H9 (cell line): ENCODE measurements around the gene MACC1. TPM values are rescaled to one million over a fixed set of nuclear protein-coding genes. Genes with fewer than 3 reads are reported as not detected.

ENCODE experiments used
- DNase-seq: peaks from one replicate; pipeline ENCODE4 v3.0.0-alpha.2; 2017
- H2AFZ ChIP-seq: one replicate; pipeline ENCODE4 v1.6.1; 2013; ENCODE audit warnings: mild to moderate bottlenecking, low read length, control low read depth, moderate library complexity
- H2AK5ac ChIP-seq: 2 replicates; pipeline ENCODE4 v1.6.1; 2013; ENCODE audit warnings: low read length, control low read depth, mixed read lengths; ENCODE audit not compliant: insufficient read length
- H2BK120ac ChIP-seq: one replicate; pipeline ENCODE4 v1.6.1; 2013; ENCODE audit warnings: low read depth, mild to moderate bottlenecking, low read length, control low read depth, inconsistent platforms; ENCODE audit not compliant: poor library complexity, severe bottlenecking
- H2BK12ac ChIP-seq: 2 replicates; pipeline ENCODE4 v1.6.1; 2013; ENCODE audit warnings: low read length, control low read depth, mixed read lengths, low read depth; ENCODE audit not compliant: insufficient read length
- H2BK15ac ChIP-seq: 2 replicates; pipeline ENCODE4 v1.6.1; 2013; ENCODE audit warnings: low read depth, low read length, control low read depth
- H2BK20ac ChIP-seq: one replicate; pipeline ENCODE4 v1.6.1; 2013; ENCODE audit warnings: low read depth, mild to moderate bottlenecking, low read length, control low read depth, inconsistent platforms; ENCODE audit not compliant: poor library complexity, severe bottlenecking
- H2BK5ac ChIP-seq: 2 replicates; pipeline ENCODE4 v1.6.1; 2013; ENCODE audit warnings: low read length, control low read depth, mixed read lengths; ENCODE audit not compliant: insufficient read length
- H3K14ac ChIP-seq: 2 replicates; pipeline ENCODE4 v1.6.1; 2013; ENCODE audit warnings: low read length, control low read depth; ENCODE audit not compliant: insufficient read depth
- H3K18ac ChIP-seq: 2 replicates; pipeline ENCODE4 v1.6.1; 2013; ENCODE audit warnings: low read depth, mild to moderate bottlenecking, mixed read lengths, low read length, control low read depth; ENCODE audit not compliant: insufficient read length
- H3K23ac ChIP-seq: 2 replicates; pipeline ENCODE4 v1.6.1; 2013; ENCODE audit warnings: low read length, control low read depth, mixed read lengths, low read depth; ENCODE audit not compliant: insufficient read length
- H3K23me2 ChIP-seq: 2 replicates; pipeline ENCODE4 v1.6.1; 2013; ENCODE audit warnings: low read depth, mild to moderate bottlenecking, mixed read lengths, low read length, control low read depth; ENCODE audit not compliant: insufficient read length, poor library complexity, severe bottlenecking
- H3K27ac ChIP-seq: 2 replicates; pipeline ENCODE4 v1.5.1; 2013; ENCODE audit warnings: low read length, control low read depth, mixed read lengths, low read depth; ENCODE audit not compliant: insufficient read length
- H3K27me3 ChIP-seq: 2 replicates; pipeline ENCODE4 v1.6.1; 2013; ENCODE audit warnings: low read length, control low read depth, inconsistent platforms; ENCODE audit not compliant: insufficient read depth
- H3K4ac ChIP-seq: 2 replicates; pipeline ENCODE4 v1.6.1; 2013; ENCODE audit warnings: low read depth, mild to moderate bottlenecking, control low read depth, inconsistent platforms, low read length, moderate library complexity
- H3K4me1 ChIP-seq: 2 replicates; pipeline ENCODE4 v1.6.1; 2013; ENCODE audit warnings: low read length, control low read depth, inconsistent platforms; ENCODE audit not compliant: insufficient read depth
- H3K4me2 ChIP-seq: 2 replicates; pipeline ENCODE4 v1.6.1; 2013; ENCODE audit warnings: low read length, control low read depth, mixed read lengths; ENCODE audit not compliant: insufficient read length, insufficient read depth
- H3K56ac ChIP-seq: 2 replicates; pipeline ENCODE4 v1.6.1; 2013; ENCODE audit warnings: low read depth, mild to moderate bottlenecking, mixed read lengths, low read length, control low read depth; ENCODE audit not compliant: insufficient read length
- H3K79me1 ChIP-seq: 2 replicates; pipeline ENCODE4 v1.6.1; 2013; ENCODE audit warnings: low read depth, mild to moderate bottlenecking, moderate library complexity, low read length, control low read depth, inconsistent platforms; ENCODE audit not compliant: insufficient read depth, poor library complexity, severe bottlenecking
- H3K79me2 ChIP-seq: 2 replicates; pipeline ENCODE4 v1.6.1; 2013; ENCODE audit warnings: low read length, control low read depth, inconsistent platforms; ENCODE audit not compliant: insufficient read depth
- H3K9ac ChIP-seq: 2 replicates; pipeline ENCODE4 v1.6.1; 2013; ENCODE audit warnings: low read length, control low read depth, mixed read lengths; ENCODE audit not compliant: insufficient read length; ENCODE audit errors: extremely low read depth
- H3K9me3 ChIP-seq: one replicate; pipeline ENCODE4 v1.6.1; 2013; ENCODE audit warnings: low read depth, low read length, inconsistent platforms; ENCODE audit not compliant: control insufficient read depth
- H3T11ph ChIP-seq: one replicate; pipeline ENCODE4 v1.6.1; 2013; ENCODE audit warnings: mild to moderate bottlenecking, low read length, control low read depth, inconsistent platforms
- H4K20me1 ChIP-seq: one replicate; pipeline ENCODE4 v1.6.1; 2013; ENCODE audit not compliant: control insufficient read depth, insufficient read length, insufficient read depth
- H4K5ac ChIP-seq: 2 replicates; pipeline ENCODE4 v1.6.1; 2013; ENCODE audit warnings: low read depth, mild to moderate bottlenecking, mixed read lengths, low read length, control low read depth; ENCODE audit not compliant: insufficient read length
- H4K8ac ChIP-seq: replicated peaks from 2 replicates; pipeline ENCODE4 v1.6.1; 2013; ENCODE audit warnings: low read length, control low read depth, mixed read lengths, low read depth; ENCODE audit not compliant: insufficient read length
- H4K91ac ChIP-seq: 2 replicates; pipeline ENCODE4 v1.6.1; 2013; ENCODE audit warnings: low read depth, mild to moderate bottlenecking, moderate library complexity, mixed read lengths, low read length, control low read depth; ENCODE audit not compliant: insufficient read length
- H3K27ac Mint-ChIP-seq, 3 experiments: 2 replicates in 2 of 3; 3 replicates in 1 of 3; pipeline ENCODE4 v1.8.0; 2020 to 2021; ENCODE audit warnings: mixed read lengths in 3 of 3, mild to moderate bottlenecking in 1 of 3, moderate library complexity in 1 of 3
- H3K27me3 Mint-ChIP-seq: 2 replicates; pipeline ENCODE4 v1.8.0; 2021; ENCODE audit warnings: low read depth, mild to moderate bottlenecking, moderate library complexity, mixed read lengths
- H3K36me3 Mint-ChIP-seq, 3 experiments: 2 replicates in 2 of 3; 3 replicates in 1 of 3; pipeline ENCODE4 v1.8.0; 2020 to 2021; ENCODE audit warnings: low read depth in 3 of 3, mixed read lengths in 3 of 3; ENCODE audit not compliant: insufficient read depth in 1 of 3
- H3K4me1 Mint-ChIP-seq, 2 experiments: 2 replicates each; pipeline ENCODE4 v1.8.0; 2020; ENCODE audit warnings: mixed read lengths in 2 of 2
- H3K4me3 Mint-ChIP-seq, 2 experiments: 2 replicates in 1 of 2; 3 replicates in 1 of 2; pipeline ENCODE4 v1.8.0; 2020 to 2021; ENCODE audit warnings: mild to moderate bottlenecking in 2 of 2, mixed read lengths in 2 of 2, moderate library complexity in 1 of 2
- H3K9me3 Mint-ChIP-seq, 2 experiments: 2 replicates in 1 of 2; 3 replicates in 1 of 2; pipeline ENCODE4 v1.8.0; 2020; ENCODE audit warnings: mild to moderate bottlenecking in 2 of 2, mixed read lengths in 2 of 2, moderate library complexity in 1 of 2
- WGBS: extraction: QIAGEN DNeasy Blood & Tissue Kit; methylation state at CpG from one replicate; pipeline ENCODE4 v1.1.7; 2013; ENCODE audit warnings: missing lambda C conversion rate, low lambda C conversion rate, mixed read lengths; ENCODE audit not compliant: insufficient read length; ENCODE audit errors: extremely low coverage; 5-methylcytosine and 5-hydroxymethylcytosine counted together
- total RNA-seq: library from RNA; stranded (reverse); gene quantifications from 2 replicates; pipeline ENCODE4 v1.2.1, GENCODE V29; 2021
- TF ChIP-seq, protein P1 (sequence below): fragments of 200-600 bp; sonication (generic); conservative IDR thresholded peaks from 3 replicates; pipeline ENCODE4 v1.8.0; 2021; ENCODE audit warnings: antibody characterized with exemption, mild to moderate bottlenecking

Gene MACC1
- total RNA-seq, 1 experiment from 2014 or later = 11.0 TPM

GRCh38 chr7:20232848-20233247 is 15.7 kb upstream of the MACC1 start:
- no CpG with 5 or more reads among the region's 1 CpG for WGBS
- no peak overlapping the region for H3K27ac ChIP-seq
- H3K79me1 ChIP-seq = no peaks in the 10 kb centered on the region
- H2BK20ac ChIP-seq = no peak overlapping the region
- no peak overlapping the region for H2BK15ac ChIP-seq
- H2BK5ac ChIP-seq = no peak overlapping the region
- H4K91ac ChIP-seq = no peak overlapping the region
- H3K23me2 ChIP-seq = no peaks in the 10 kb centered on the region
- no peak overlapping the region for H3K23ac ChIP-seq
- no peaks in the 10 kb centered on the region for H3K9me3 ChIP-seq
- no peaks in the 10 kb centered on the region; a peak in 1 of 7 replicates for H3K36me3 Mint-ChIP-seq
- H3K18ac ChIP-seq = no peak overlapping the region
- H2BK12ac ChIP-seq = no peak overlapping the region
- H3K4me1 ChIP-seq = no peaks in the 10 kb centered on the region
- no peaks in the 10 kb centered on the region for H3K79me2 ChIP-seq
- H3K27me3 Mint-ChIP-seq = no peaks in the 10 kb centered on the region; the same call in 1 of the 2 replicates
- no peak overlapping the region for H4K8ac ChIP-seq
- TF ChIP-seq, protein P1, sequence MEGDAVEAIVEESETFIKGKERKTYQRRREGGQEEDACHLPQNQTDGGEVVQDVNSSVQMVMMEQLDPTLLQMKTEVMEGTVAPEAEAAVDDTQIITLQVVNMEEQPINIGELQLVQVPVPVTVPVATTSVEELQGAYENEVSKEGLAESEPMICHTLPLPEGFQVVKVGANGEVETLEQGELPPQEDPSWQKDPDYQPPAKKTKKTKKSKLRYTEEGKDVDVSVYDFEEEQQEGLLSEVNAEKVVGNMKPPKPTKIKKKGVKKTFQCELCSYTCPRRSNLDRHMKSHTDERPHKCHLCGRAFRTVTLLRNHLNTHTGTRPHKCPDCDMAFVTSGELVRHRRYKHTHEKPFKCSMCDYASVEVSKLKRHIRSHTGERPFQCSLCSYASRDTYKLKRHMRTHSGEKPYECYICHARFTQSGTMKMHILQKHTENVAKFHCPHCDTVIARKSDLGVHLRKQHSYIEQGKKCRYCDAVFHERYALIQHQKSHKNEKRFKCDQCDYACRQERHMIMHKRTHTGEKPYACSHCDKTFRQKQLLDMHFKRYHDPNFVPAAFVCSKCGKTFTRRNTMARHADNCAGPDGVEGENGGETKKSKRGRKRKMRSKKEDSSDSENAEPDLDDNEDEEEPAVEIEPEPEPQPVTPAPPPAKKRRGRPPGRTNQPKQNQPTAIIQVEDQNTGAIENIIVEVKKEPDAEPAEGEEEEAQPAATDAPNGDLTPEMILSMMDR = no peak
- H2AK5ac ChIP-seq = no peak overlapping the region
- no peaks in the 10 kb centered on the region for H3K9me3 Mint-ChIP-seq
- H3K4ac ChIP-seq = no peak overlapping the region
- no peak overlapping the region for H3K14ac ChIP-seq
- no peak overlapping the region for H3K9ac ChIP-seq
- H3T11ph ChIP-seq = no peak overlapping the region
- no peak overlapping the region for H3K4me3 Mint-ChIP-seq
- H3K27me3 ChIP-seq = no peaks in the 10 kb centered on the region
- no peak overlapping the region for H4K5ac ChIP-seq
- H2BK120ac ChIP-seq = no peak overlapping the region
- DNase-seq = no peak
- H3K4me1 Mint-ChIP-seq = peaks cover 7 to 10% of the 10 kb centered on the region in 2 experiments
- H3K4me2 ChIP-seq = no peak overlapping the region
- no peak overlapping the region for H3K56ac ChIP-seq
- H4K20me1 ChIP-seq = no peaks in the 10 kb centered on the region
- H2AFZ ChIP-seq = no peak overlapping the region
- no peak overlapping the region for H3K27ac Mint-ChIP-seq
